Measurements from ENCODE around the gene ZNF581. TPM values are rescaled to one million over a fixed set of nuclear protein-coding genes. Genes with fewer than 3 reads are reported as not detected.
A peak's percentile ranks its signal among the peaks of the same experiment; 100 is the strongest.

The ZNF581 gene
- total RNA-seq, 2 donors from 2014 or later: 16.0 to 20.3 TPM

- no peak overlapping the region for H3K27ac ChIP-seq
- H3K27me3 ChIP-seq: no peaks in the 10 kb centered on the region
- H3K9me3 ChIP-seq: no peaks in the 10 kb centered on the region
- peaks cover 7% of the 10 kb centered on the region for H3K4me1 ChIP-seq
- intact Hi-C loops (cut with DNase I): no loop called here
- no peak overlapping the region for H3K9ac ChIP-seq (ENCODE audit: low read depth in 2 of 2, low read length in 2 of 2)
- H3K4me3 ChIP-seq: no peak overlapping the region
- DNase-seq: no peak
- TF ChIP-seq CTCF (IDR thresholded peaks at IDR 0.05): no peak
- no peaks in the 10 kb centered on the region for H3K36me3 ChIP-seq
Observed at GRCh38 chr19:55602104-55603001, 41.1 kb upstream of the ZNF581 start.

- intact Hi-C loops (cut with DNase I): no loop called here
- TF ChIP-seq CTCF (IDR thresholded peaks at IDR 0.05): no peak
- H3K27me3 ChIP-seq: no peaks in the 10 kb centered on the region
- no peak for DNase-seq
- H3K4me1 ChIP-seq: peaks cover 7% of the 10 kb centered on the region
- H3K4me3 ChIP-seq: no peak overlapping the region
- H3K36me3 ChIP-seq: no peaks in the 10 kb centered on the region
- H3K9ac ChIP-seq (ENCODE audit: low read depth in 2 of 2, low read length in 2 of 2): no peak overlapping the region
- no peaks in the 10 kb centered on the region for H3K9me3 ChIP-seq
- no peak overlapping the region for H3K27ac ChIP-seq
Observed at GRCh38 chr19:55603115-55603514, 40.3 kb upstream of the ZNF581 start.

GRCh38 chr19:55603581-55604292, 39.7 kb upstream of the ZNF581 start:
- Histone ChIP-seq H3K9me3 (no peaks in the 10 kb centered on the region), H3K9ac (ENCODE audit: low read depth in 2 of 2, low read length in 2 of 2) (no peak overlapping the region), H3K4me1 (peaks cover 7% of the 10 kb centered on the region), H3K27ac (peak overlapping the region; percentile 96), H3K27me3 (no peaks in the 10 kb centered on the region), H3K36me3 (no peaks in the 10 kb centered on the region), H3K4me3 (no peak overlapping the region)
- peak; percentile 60 for DNase-seq
- intact Hi-C loops (cut with DNase I): no loop called here
- TF ChIP-seq CTCF (IDR thresholded peaks at IDR 0.05): no peak

GRCh38 chr19:55605207-55605636, 38.2 kb upstream of the ZNF581 start:
- peak; percentile 97 for DNase-seq
- peak overlapping the region; percentile 69 to 95 for H3K9ac ChIP-seq (ENCODE audit: low read depth in 2 of 2, low read length in 2 of 2)
- H3K27me3 ChIP-seq: no peaks in the 10 kb centered on the region
- H3K4me3 ChIP-seq: peak overlapping the region; percentile 76
- H3K36me3 ChIP-seq: no peaks in the 10 kb centered on the region
- peak overlapping the region; percentile 96 for H3K27ac ChIP-seq
- H3K9me3 ChIP-seq: no peaks in the 10 kb centered on the region
- H3K4me1 ChIP-seq: peaks cover 7% of the 10 kb centered on the region
- TF ChIP-seq CTCF (IDR thresholded peaks at IDR 0.05): no peak
- intact Hi-C loops (cut with DNase I): loop anchor here (5.0 kb wide), 1 partner anchor 88 kb away; no protein-coding TSS in a partner anchor

GRCh38 chr19:55605637-55606470, 37.6 kb upstream of the ZNF581 start, which contains the start of gene ZNF865:
TSS of gene ZNF865 (plus strand) at chr19:55605647. CDS start at chr19:55613619, 7,972 bp downstream.
- peaks cover 7% of the 10 kb centered on the region for H3K4me1 ChIP-seq
- H3K4me3 ChIP-seq: peak within 1 kb of the TSS; percentile 76
- peak; percentile 46 for TF ChIP-seq CTCF (IDR thresholded peaks at IDR 0.05)
- H3K36me3 ChIP-seq: no peaks in the 10 kb centered on the region
- peak within 1 kb of the TSS; percentile 96 for H3K27ac ChIP-seq
- DNase-seq: peak; percentile 88
- H3K27me3 ChIP-seq: no peaks in the 10 kb centered on the region
- H3K9me3 ChIP-seq: no peaks in the 10 kb centered on the region
- H3K9ac ChIP-seq (ENCODE audit: low read depth in 2 of 2, low read length in 2 of 2): peak within 1 kb of the TSS; percentile 95
- intact Hi-C loops (cut with DNase I): loop anchor here (5.0 kb wide), 1 partner anchor 89 kb away; no protein-coding TSS in a partner anchor
